Measurements from ENCODE around the gene MYO7A. TPM values are rescaled to one million over a fixed set of nuclear protein-coding genes. Genes with fewer than 3 reads are reported as not detected.

The MYO7A gene
- total RNA-seq, 1 donor from 2014 or later = 6.3 TPM

GRCh38 chr11:77230878-77231605, 103.0 kb downstream of the MYO7A start:
- Histone ChIP-seq H3K4me1 (ENCODE audit: control insufficient read depth in 3 of 3, insufficient read depth in 3 of 3, low read length in 3 of 3) (no peaks in the 10 kb centered on the region), H3K36me3 (ENCODE audit: control insufficient read depth in 3 of 3, insufficient read depth in 3 of 3, low read length in 3 of 3) (no peaks in the 10 kb centered on the region), H3K27me3 (ENCODE audit: control insufficient read depth in 3 of 3, insufficient read depth in 3 of 3, low read length in 3 of 3) (no peaks in the 10 kb centered on the region), H3K9ac (ENCODE audit: low read depth in 1 of 3, low read length in 3 of 3) (no peak overlapping the region), H3K4me3 (ENCODE audit: low read length in 3 of 3) (no peak overlapping the region), H3K27ac (ENCODE audit: low read depth, low read length) (no peak overlapping the region), H3K9me3 (ENCODE audit: control insufficient read depth in 3 of 3, low read length in 3 of 3) (no peaks in the 10 kb centered on the region)

GRCh38 chr11:77231800-77232199, 103.8 kb downstream of the MYO7A start:
- Histone ChIP-seq H3K4me3 (ENCODE audit: low read length in 3 of 3) (no peak overlapping the region), H3K9me3 (ENCODE audit: control insufficient read depth in 3 of 3, low read length in 3 of 3) (no peaks in the 10 kb centered on the region), H3K36me3 (ENCODE audit: control insufficient read depth in 3 of 3, insufficient read depth in 3 of 3, low read length in 3 of 3) (no peaks in the 10 kb centered on the region), H3K27ac (ENCODE audit: low read depth, low read length) (no peak overlapping the region), H3K4me1 (ENCODE audit: control insufficient read depth in 3 of 3, insufficient read depth in 3 of 3, low read length in 3 of 3) (no peaks in the 10 kb centered on the region), H3K9ac (ENCODE audit: low read depth in 1 of 3, low read length in 3 of 3) (no peak overlapping the region), H3K27me3 (ENCODE audit: control insufficient read depth in 3 of 3, insufficient read depth in 3 of 3, low read length in 3 of 3) (no peaks in the 10 kb centered on the region)

DNA sequence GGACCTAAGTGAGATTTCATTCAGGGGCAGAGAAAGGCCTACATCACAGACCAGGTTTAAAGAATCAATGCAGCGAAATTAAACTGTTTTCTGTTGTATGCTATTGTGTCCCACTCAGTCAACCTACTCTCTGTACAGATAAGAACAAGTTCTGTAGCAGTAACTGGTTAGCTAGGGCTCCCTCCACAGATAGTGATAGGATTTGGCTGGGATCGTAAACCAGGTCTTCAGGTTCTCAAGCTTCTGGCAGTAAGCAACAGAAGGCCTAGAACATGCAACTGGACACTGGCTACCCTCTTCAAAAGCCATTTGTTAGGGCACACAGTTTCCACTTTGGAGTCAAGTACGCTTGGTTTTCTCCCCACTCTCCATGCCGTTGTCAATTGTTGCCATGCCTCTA, 104.2 kb downstream of the MYO7A start:
- Histone ChIP-seq H3K9me3 (ENCODE audit: control insufficient read depth in 3 of 3, low read length in 3 of 3) (no peaks in the 10 kb centered on the region), H3K9ac (ENCODE audit: low read depth in 1 of 3, low read length in 3 of 3) (no peak overlapping the region), H3K27me3 (ENCODE audit: control insufficient read depth in 3 of 3, insufficient read depth in 3 of 3, low read length in 3 of 3) (no peaks in the 10 kb centered on the region), H3K4me3 (ENCODE audit: low read length in 3 of 3) (no peak overlapping the region), H3K27ac (ENCODE audit: low read depth, low read length) (no peak overlapping the region), H3K36me3 (ENCODE audit: control insufficient read depth in 3 of 3, insufficient read depth in 3 of 3, low read length in 3 of 3) (no peaks in the 10 kb centered on the region), H3K4me1 (ENCODE audit: control insufficient read depth in 3 of 3, insufficient read depth in 3 of 3, low read length in 3 of 3) (no peaks in the 10 kb centered on the region)

DNA sequence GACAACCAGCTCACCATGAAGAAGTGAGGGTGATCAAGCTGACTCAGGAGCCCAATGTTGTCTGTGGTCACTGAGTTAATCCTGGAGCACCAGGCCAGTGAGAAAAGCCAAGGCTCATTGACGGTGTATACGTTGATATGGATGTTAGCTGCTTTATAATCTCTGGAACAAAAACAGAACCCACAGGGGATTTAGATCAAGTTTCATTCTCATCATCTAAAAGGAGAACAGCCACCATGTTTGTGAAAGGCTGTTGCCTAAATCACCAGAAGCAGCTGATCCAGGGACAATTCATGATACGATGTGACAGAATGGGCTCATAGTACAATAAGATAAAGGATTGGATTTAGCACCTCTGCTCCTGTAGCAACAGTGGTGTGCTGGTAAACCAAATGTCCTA, 105.0 kb downstream of the MYO7A start:
- H3K4me3 ChIP-seq (ENCODE audit: low read length in 3 of 3) = no peak overlapping the region
- H3K4me1 ChIP-seq (ENCODE audit: control insufficient read depth in 3 of 3, insufficient read depth in 3 of 3, low read length in 3 of 3) = no peaks in the 10 kb centered on the region

DNA sequence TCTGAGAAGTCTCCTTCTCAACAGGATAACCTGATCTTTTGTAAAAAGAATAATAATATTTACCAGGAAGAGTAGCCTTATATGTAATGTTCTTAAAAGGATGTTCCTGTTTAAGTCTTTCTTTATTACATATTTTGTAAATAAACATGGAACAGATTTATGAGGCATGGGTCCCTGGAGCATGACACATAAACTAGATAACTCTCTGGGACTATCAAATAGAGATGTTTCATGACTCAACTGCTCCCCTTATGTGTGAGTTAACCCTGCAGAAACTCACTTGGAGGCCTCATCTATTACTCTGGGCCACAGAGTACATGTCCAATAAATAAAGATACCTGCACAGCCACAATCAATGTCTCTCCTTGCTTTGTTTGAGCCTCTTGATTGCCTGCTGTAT, 108.9 kb downstream of the MYO7A start:
- Histone ChIP-seq H3K27me3 (ENCODE audit: control insufficient read depth in 3 of 3, insufficient read depth in 3 of 3, low read length in 3 of 3) (no peaks in the 10 kb centered on the region), H3K4me1 (ENCODE audit: control insufficient read depth in 3 of 3, insufficient read depth in 3 of 3, low read length in 3 of 3) (no peaks in the 10 kb centered on the region), H3K36me3 (ENCODE audit: control insufficient read depth in 3 of 3, insufficient read depth in 3 of 3, low read length in 3 of 3) (no peaks in the 10 kb centered on the region), H3K4me3 (ENCODE audit: low read length in 3 of 3) (no peak overlapping the region), H3K9ac (ENCODE audit: low read depth in 1 of 3, low read length in 3 of 3) (no peak overlapping the region), H3K27ac (ENCODE audit: low read depth, low read length) (no peak overlapping the region), H3K9me3 (ENCODE audit: control insufficient read depth in 3 of 3, low read length in 3 of 3) (no peaks in the 10 kb centered on the region)

More for the DNA sequence above, 105.0 kb downstream of the MYO7A start:
- no peaks in the 10 kb centered on the region for H3K9me3 ChIP-seq (ENCODE audit: control insufficient read depth in 3 of 3, low read length in 3 of 3)
- no peaks in the 10 kb centered on the region for H3K36me3 ChIP-seq (ENCODE audit: control insufficient read depth in 3 of 3, insufficient read depth in 3 of 3, low read length in 3 of 3)
- no peak overlapping the region for H3K9ac ChIP-seq (ENCODE audit: low read depth in 1 of 3, low read length in 3 of 3)
- H3K27me3 ChIP-seq (ENCODE audit: control insufficient read depth in 3 of 3, insufficient read depth in 3 of 3, low read length in 3 of 3) = no peaks in the 10 kb centered on the region
- H3K27ac ChIP-seq (ENCODE audit: low read depth, low read length) = no peak overlapping the region

DNA sequence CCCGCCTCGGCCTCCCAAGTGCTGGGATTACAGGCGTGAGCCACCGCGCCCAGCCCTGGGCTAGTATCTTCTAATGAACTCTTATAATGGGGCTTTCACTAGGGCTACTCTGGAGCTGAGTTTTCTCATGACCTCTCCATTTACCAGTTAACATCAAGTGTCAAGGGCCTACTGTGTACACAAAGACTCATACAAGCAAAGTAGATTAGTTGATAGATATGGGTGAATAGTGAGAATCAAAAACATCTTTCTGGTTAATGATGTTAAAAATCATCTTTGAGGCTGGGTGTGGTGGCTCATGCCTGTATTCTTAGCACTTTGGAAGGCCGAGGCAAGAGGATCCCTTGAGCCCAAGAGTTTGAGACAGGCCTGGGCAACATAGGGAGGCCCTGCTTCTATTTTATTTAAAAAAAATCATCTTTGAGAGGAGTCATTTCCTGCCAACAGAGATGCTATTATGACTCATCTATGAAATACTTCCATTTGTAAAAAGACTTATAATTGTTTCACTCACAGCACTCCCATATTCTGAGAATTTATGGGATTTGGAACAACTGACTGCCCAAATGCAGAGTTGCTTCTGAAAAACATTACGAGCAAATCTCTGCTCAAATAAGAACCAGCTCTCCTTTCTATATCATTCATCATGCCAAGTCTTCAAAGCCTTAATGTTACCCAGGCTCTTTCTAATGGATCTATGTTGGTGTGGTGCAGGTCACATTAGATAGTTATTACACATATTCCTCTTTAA, 116.4 kb downstream of the MYO7A start:
- no peak overlapping the region for H3K4me3 ChIP-seq (ENCODE audit: low read length in 3 of 3)
- H3K27me3 ChIP-seq (ENCODE audit: control insufficient read depth in 3 of 3, insufficient read depth in 3 of 3, low read length in 3 of 3) = no peaks in the 10 kb centered on the region
- H3K9ac ChIP-seq (ENCODE audit: low read depth in 1 of 3, low read length in 3 of 3) = no peak overlapping the region
- no peaks in the 10 kb centered on the region for H3K36me3 ChIP-seq (ENCODE audit: control insufficient read depth in 3 of 3, insufficient read depth in 3 of 3, low read length in 3 of 3)
- H3K4me1 ChIP-seq (ENCODE audit: control insufficient read depth in 3 of 3, insufficient read depth in 3 of 3, low read length in 3 of 3) = no peaks in the 10 kb centered on the region
- no peak overlapping the region for H3K27ac ChIP-seq (ENCODE audit: low read depth, low read length)
- H3K9me3 ChIP-seq (ENCODE audit: control insufficient read depth in 3 of 3, low read length in 3 of 3) = no peaks in the 10 kb centered on the region

- Histone ChIP-seq H3K9ac (ENCODE audit: low read depth in 1 of 3, low read length in 3 of 3) (no peak overlapping the region), H3K4me3 (ENCODE audit: low read length in 3 of 3) (no peak overlapping the region), H3K4me1 (ENCODE audit: control insufficient read depth in 3 of 3, insufficient read depth in 3 of 3, low read length in 3 of 3) (no peaks in the 10 kb centered on the region), H3K27ac (ENCODE audit: low read depth, low read length) (no peak overlapping the region), H3K9me3 (ENCODE audit: control insufficient read depth in 3 of 3, low read length in 3 of 3) (peaks cover 0 to 4% (median 0%) of the 10 kb centered on the region in 3 donors), H3K27me3 (ENCODE audit: control insufficient read depth in 3 of 3, insufficient read depth in 3 of 3, low read length in 3 of 3) (peaks cover 0 to 3% (median 0%) of the 10 kb centered on the region in 3 donors), H3K36me3 (ENCODE audit: control insufficient read depth in 3 of 3, insufficient read depth in 3 of 3, low read length in 3 of 3) (no peaks in the 10 kb centered on the region)
Observed at GRCh38 chr11:77249427-77249826, 121.4 kb downstream of the MYO7A start.

- Histone ChIP-seq H3K27me3 (ENCODE audit: control insufficient read depth in 3 of 3, insufficient read depth in 3 of 3, low read length in 3 of 3) (peaks cover 0 to 3% (median 0%) of the 10 kb centered on the region in 3 donors), H3K4me1 (ENCODE audit: control insufficient read depth in 3 of 3, insufficient read depth in 3 of 3, low read length in 3 of 3) (no peaks in the 10 kb centered on the region), H3K36me3 (ENCODE audit: control insufficient read depth in 3 of 3, insufficient read depth in 3 of 3, low read length in 3 of 3) (no peaks in the 10 kb centered on the region), H3K4me3 (ENCODE audit: low read length in 3 of 3) (no peak overlapping the region), H3K9ac (ENCODE audit: low read depth in 1 of 3, low read length in 3 of 3) (no peak overlapping the region), H3K9me3 (ENCODE audit: control insufficient read depth in 3 of 3, low read length in 3 of 3) (peaks cover 0 to 4% (median 0%) of the 10 kb centered on the region in 3 donors), H3K27ac (ENCODE audit: low read depth, low read length) (no peak overlapping the region)
Observed at GRCh38 chr11:77250881-77251640, 123.0 kb downstream of the MYO7A start.

DNA sequence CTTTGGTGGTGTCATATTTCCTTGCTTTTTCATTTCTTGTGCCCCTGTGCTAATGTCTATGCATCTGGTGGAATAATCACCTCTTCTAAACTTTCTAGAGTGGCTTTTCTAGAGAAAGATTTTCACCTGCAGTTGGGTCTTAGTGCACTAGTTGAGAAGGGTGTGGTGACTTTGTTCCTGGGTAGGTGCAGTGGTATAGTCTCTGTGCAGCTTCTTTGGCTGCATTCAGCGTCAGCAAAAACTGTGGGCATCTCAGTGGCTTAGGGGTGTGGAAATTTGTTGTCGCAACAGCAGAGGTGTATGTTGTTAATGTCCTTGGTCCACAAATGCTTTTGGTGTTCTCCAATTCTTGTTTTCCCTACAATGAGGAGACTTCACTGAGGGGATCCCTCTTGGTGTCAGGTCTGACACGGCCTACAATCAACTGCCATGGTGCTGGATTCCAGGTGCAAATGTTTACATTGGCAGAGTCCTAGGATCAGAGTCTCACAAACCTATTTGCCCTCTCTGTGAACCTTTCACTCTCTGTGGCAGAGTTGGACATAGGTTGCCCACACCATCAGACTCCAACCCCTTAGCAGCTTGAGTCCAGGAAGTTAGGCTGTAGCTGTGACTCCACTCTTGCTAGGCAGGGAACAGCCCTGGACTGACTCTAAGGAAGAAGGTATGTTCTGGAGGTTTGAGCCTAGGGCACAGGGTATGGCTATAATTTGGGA, 124.7 kb downstream of the MYO7A start:
- H3K36me3 ChIP-seq (ENCODE audit: control insufficient read depth in 3 of 3, insufficient read depth in 3 of 3, low read length in 3 of 3) = no peaks in the 10 kb centered on the region
- no peak overlapping the region for H3K27ac ChIP-seq (ENCODE audit: low read depth, low read length)
- peaks cover 0 to 4% (median 0%) of the 10 kb centered on the region in 3 donors for H3K9me3 ChIP-seq (ENCODE audit: control insufficient read depth in 3 of 3, low read length in 3 of 3)
- H3K27me3 ChIP-seq (ENCODE audit: control insufficient read depth in 3 of 3, insufficient read depth in 3 of 3, low read length in 3 of 3) = peaks cover 0 to 3% (median 0%) of the 10 kb centered on the region in 3 donors
- no peak overlapping the region for H3K4me3 ChIP-seq (ENCODE audit: low read length in 3 of 3)
- no peak overlapping the region for H3K9ac ChIP-seq (ENCODE audit: low read depth in 1 of 3, low read length in 3 of 3)
- no peaks in the 10 kb centered on the region for H3K4me1 ChIP-seq (ENCODE audit: control insufficient read depth in 3 of 3, insufficient read depth in 3 of 3, low read length in 3 of 3)
